ENCODE measurements around the gene CAMK4.

The CAMK4 gene

DNA sequence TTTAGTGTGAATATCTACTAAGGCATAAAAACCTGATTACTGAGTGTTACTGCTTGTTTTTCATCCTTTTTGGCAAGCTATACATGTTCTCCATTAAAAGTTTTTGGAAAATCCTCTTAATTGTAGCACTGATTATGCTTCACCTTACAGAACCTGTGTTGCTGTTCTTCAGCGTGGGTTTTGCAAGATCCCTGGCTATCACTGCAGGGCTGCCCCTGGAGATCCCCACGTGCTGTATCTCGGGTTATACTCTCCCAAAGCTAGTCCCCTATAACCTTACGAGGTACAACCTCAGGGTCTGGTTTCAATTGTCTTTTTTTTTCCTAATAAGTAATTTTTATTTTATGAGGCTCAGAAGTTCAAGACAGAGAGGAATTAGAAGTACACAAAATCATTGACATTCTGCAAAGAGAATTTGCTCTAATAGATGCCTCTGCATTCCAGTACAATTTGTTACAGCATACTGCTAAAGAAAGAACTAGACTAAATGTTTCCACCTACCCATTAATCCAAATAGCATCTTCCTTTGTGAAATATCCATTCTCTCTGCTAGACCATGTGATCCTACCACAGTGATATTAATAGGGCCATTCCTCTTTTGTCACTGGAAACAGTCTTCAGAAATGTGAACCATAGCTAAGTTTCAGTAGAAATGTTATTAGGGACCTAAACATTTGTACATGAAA is 25.8 kb upstream of the CAMK4 start:
- no peaks in the 10 kb centered on the region for H3K36me3 ChIP-seq
- TF ChIP-seq, protein P1, sequence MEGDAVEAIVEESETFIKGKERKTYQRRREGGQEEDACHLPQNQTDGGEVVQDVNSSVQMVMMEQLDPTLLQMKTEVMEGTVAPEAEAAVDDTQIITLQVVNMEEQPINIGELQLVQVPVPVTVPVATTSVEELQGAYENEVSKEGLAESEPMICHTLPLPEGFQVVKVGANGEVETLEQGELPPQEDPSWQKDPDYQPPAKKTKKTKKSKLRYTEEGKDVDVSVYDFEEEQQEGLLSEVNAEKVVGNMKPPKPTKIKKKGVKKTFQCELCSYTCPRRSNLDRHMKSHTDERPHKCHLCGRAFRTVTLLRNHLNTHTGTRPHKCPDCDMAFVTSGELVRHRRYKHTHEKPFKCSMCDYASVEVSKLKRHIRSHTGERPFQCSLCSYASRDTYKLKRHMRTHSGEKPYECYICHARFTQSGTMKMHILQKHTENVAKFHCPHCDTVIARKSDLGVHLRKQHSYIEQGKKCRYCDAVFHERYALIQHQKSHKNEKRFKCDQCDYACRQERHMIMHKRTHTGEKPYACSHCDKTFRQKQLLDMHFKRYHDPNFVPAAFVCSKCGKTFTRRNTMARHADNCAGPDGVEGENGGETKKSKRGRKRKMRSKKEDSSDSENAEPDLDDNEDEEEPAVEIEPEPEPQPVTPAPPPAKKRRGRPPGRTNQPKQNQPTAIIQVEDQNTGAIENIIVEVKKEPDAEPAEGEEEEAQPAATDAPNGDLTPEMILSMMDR (IDR thresholded peaks at IDR 0.05; ENCODE audit: low read depth, low read length): no peak
- no peak overlapping the region for H3K4me3 ChIP-seq (ENCODE audit: low read depth, low read length)
- no peaks in the 10 kb centered on the region for H3K9me3 ChIP-seq
- peaks cover 5% of the 10 kb centered on the region; the same call in 1 of the 2 replicates for H3K4me1 ChIP-seq
- DNase-seq: no peak
- no peaks in the 10 kb centered on the region for H3K27me3 ChIP-seq

DNA sequence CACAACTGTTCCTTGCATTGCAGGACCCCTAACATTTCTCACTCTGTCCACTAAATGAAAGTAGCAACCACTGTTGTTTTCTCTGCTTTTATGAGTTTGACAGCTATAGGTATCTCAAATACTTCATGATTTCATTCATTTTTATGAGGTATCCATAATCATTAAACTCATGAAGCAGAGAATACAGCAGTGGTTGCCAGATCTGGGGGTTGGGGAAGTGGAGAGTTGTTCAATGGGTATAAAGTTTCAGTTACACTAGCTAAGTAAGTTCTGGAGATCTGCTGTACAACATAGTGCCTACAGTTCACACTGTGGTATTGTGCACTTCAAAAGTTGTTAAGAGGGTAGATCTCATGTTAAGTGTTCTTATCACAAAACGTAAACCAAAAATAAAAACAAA is 23.4 kb upstream of the CAMK4 start:
- no peaks in the 10 kb centered on the region for H3K27me3 ChIP-seq
- H3K4me1 ChIP-seq: peaks cover 5% of the 10 kb centered on the region; the same call in 1 of the 2 replicates
- H3K4me3 ChIP-seq (ENCODE audit: low read depth, low read length): no peak overlapping the region
- DNase-seq: no peak
- no peaks in the 10 kb centered on the region for H3K36me3 ChIP-seq
- H3K9me3 ChIP-seq: no peaks in the 10 kb centered on the region
- TF ChIP-seq, protein P1 (IDR thresholded peaks at IDR 0.05; ENCODE audit: low read depth, low read length): no peak

DNA sequence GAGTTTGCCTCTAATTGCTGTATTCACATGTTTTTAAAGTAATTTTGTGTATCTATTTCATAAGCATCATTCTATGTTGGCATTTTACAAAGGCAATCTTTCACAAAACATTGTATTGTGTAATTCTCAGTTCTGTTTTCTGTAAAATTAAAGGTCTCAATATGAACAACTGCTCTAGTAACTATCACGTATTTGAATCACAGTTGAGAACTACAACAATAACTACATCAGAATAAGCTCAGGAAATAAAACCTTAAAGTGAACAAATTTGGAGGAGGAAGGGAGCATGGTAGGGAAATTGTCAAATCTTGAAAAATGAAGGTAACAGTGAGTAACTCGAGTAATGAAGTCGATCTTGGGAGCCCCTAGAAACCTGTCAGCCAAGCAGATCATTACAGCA is 22.5 kb upstream of the CAMK4 start:
- no peak for DNase-seq
- Histone ChIP-seq H3K4me3 (ENCODE audit: low read depth, low read length) (no peak overlapping the region), H3K9me3 (no peaks in the 10 kb centered on the region), H3K4me1 (peaks cover 5% of the 10 kb centered on the region; the same call in 1 of the 2 replicates), H3K36me3 (no peaks in the 10 kb centered on the region), H3K27me3 (no peaks in the 10 kb centered on the region)
- TF ChIP-seq, protein P1 (IDR thresholded peaks at IDR 0.05; ENCODE audit: low read depth, low read length): no peak

DNA sequence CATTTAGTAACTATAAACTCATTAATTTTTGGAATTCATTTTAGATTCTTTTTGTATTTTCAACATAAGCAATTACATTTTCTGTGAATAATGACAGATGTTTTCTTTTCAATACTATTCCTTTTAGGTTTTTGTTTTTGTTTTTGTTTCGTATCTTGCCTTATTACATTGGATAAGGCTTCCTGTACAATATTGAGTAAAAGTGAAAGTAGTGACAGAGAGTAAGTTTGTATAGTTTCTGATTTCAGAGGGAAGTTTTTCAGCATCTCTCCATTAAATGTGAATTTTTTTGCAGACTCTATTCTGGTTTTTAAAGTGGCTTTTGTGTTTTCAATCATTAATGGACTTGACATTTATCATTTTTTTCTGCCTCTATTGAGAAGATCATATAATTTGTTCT is 12.8 kb upstream of the CAMK4 start:
- DNase-seq: no peak
- Histone ChIP-seq H3K4me3 (ENCODE audit: low read depth, low read length) (no peak overlapping the region), H3K36me3 (no peaks in the 10 kb centered on the region), H3K27me3 (no peaks in the 10 kb centered on the region), H3K4me1 (no peaks in the 10 kb centered on the region), H3K9me3 (no peaks in the 10 kb centered on the region)
- TF ChIP-seq, protein P1 (IDR thresholded peaks at IDR 0.05; ENCODE audit: low read depth, low read length): no peak

DNA sequence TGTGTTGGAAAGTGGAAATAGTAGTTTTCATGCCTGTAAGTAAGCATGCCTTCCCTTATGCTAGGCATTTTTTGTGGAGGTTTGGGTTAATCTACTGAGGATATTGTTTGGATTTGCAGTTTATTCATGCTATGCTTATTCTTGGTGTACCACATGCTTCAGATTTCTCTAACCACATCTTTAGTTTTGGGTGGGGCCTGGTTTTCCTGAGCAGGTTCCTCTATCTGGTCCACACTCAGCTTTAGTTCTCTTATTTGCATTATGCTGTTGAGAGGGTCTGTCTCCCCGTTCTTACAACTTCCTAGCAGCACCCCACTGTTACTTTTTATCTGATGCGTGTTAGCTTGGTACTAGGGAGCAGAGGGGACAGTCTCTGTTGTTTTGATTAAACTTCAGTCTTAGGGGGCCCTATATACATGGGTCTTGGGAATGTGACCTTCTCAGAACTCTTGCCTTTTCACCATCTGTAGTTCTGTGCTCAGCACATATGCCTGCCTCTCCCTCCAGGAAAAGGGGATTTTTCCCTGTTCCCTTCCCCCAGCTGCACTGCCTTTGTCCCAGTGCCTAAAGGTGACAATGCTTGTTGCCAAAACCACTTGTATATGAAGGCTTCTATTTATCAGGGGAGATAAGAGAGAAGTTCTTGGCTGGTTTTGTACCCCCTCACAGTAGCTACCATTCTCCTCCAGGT is 10.0 kb upstream of the CAMK4 start:
- no peaks in the 10 kb centered on the region for H3K9me3 ChIP-seq
- H3K36me3 ChIP-seq: no peaks in the 10 kb centered on the region
- no peaks in the 10 kb centered on the region for H3K27me3 ChIP-seq
- TF ChIP-seq, protein P1 (IDR thresholded peaks at IDR 0.05; ENCODE audit: low read depth, low read length): no peak
- H3K4me1 ChIP-seq: no peaks in the 10 kb centered on the region
- no peak for DNase-seq
- H3K4me3 ChIP-seq (ENCODE audit: low read depth, low read length): no peak overlapping the region

DNA sequence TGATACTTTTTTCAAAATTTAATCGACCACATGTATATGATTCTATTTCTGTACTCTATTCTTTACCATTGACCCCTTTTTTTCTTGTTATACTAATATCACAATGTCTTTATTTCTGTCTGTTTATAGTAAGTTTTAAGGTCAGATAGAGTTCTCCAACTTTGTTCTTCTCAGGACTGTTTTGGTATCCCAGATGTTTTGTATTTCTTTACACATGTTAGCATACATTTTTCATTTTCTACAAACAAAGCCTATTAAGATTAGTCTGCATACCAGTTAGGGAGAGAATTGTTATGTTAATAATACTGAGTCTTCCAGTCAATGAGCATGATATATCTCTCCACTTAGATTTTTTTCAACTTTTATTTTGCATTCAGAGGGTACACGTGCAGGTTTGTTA is 8.2 kb upstream of the CAMK4 start:
- Histone ChIP-seq H3K4me1 (no peaks in the 10 kb centered on the region), H3K27me3 (no peaks in the 10 kb centered on the region), H3K36me3 (no peaks in the 10 kb centered on the region), H3K9me3 (no peaks in the 10 kb centered on the region), H3K4me3 (ENCODE audit: low read depth, low read length) (no peak overlapping the region)
- TF ChIP-seq, protein P1 (IDR thresholded peaks at IDR 0.05; ENCODE audit: low read depth, low read length): no peak
- DNase-seq: no peak

Measured in BE2C (cell line).